Muscle layer of duodenum (tissue), 2 donors: ENCODE measurements around the gene RAB11B.
"Not testable (repeated sequence)": the region's sequence is repeated elsewhere in the genome, so short reads cannot be mapped to it uniquely, and the experiment has no call there.

Source experiments
- H3K27ac ChIP-seq: one replicate; pipeline ENCODE4 v1.7.0; 2013; ENCODE audit warnings: mild to moderate bottlenecking, low read length
- H3K27me3 ChIP-seq: one replicate; pipeline ENCODE4 v1.7.0; 2013; ENCODE audit warnings: low read depth, mild to moderate bottlenecking, control low read depth, low read length
- H3K36me3 ChIP-seq, 2 donors: one replicate each; pipeline ENCODE4 v1.7.0; 2013; ENCODE audit warnings: low read length in 2 of 2, control low read depth in 1 of 2, mild to moderate bottlenecking in 1 of 2; ENCODE audit not compliant: insufficient read depth in 2 of 2, control insufficient read depth in 1 of 2
- H3K4me1 ChIP-seq, 2 donors: one replicate each; pipeline ENCODE4 v1.7.0; 2013; ENCODE audit warnings: low read length in 2 of 2, mild to moderate bottlenecking in 2 of 2, control low read depth in 1 of 2, moderate library complexity in 1 of 2; ENCODE audit not compliant: insufficient read depth in 2 of 2, control insufficient read depth in 1 of 2
- H3K4me3 ChIP-seq, 2 donors: one replicate each; pipeline ENCODE4 v1.7.0; 2013; ENCODE audit warnings: low read length in 2 of 2, low read depth in 1 of 2, mild to moderate bottlenecking in 1 of 2
- H3K9me3 ChIP-seq, 2 donors: one replicate each; pipeline ENCODE4 v1.7.0; 2013; ENCODE audit warnings: low read length in 2 of 2, control low read depth in 1 of 2, mild to moderate bottlenecking in 1 of 2; ENCODE audit not compliant: control insufficient read depth in 1 of 2
- donor health status: healthy.

Gene RAB11B

GRCh38 chr19:8398311-8398771, 8.2 kb downstream of the RAB11B start:
- Histone ChIP-seq H3K4me1 (peaks cover 0 to 39% of the 10 kb centered on the region in 2 donors), H3K36me3 (peaks cover 11 to 23% of the 10 kb centered on the region in 2 donors), H3K4me3 (no peak overlapping the region), H3K27ac (no peak overlapping the region), H3K9me3 (no peaks in the 10 kb centered on the region), H3K27me3 (no peaks in the 10 kb centered on the region)

GRCh38 chr19:8399681-8400188, 9.6 kb downstream of the RAB11B start:
- Histone ChIP-seq H3K4me1 (peaks cover 0 to 33% of the 10 kb centered on the region in 2 donors), H3K36me3 (peaks cover 11 to 32% of the 10 kb centered on the region in 2 donors), H3K27ac (no peak overlapping the region)

GRCh38 chr19:8401981-8402411, 11.8 kb downstream of the RAB11B start:
- Histone ChIP-seq H3K27ac (no peak overlapping the region), H3K9me3 (no peaks in the 10 kb centered on the region), H3K27me3 (no peaks in the 10 kb centered on the region), H3K4me1 (peaks cover 0 to 23% of the 10 kb centered on the region in 2 donors), H3K36me3 (peaks cover 11 to 36% of the 10 kb centered on the region in 2 donors), H3K4me3 (no peak overlapping the region)

More at GRCh38 chr19:8399681-8400188, 9.6 kb downstream of the RAB11B start:
- Histone ChIP-seq H3K4me3 (no peak overlapping the region), H3K27me3 (no peaks in the 10 kb centered on the region), H3K9me3 (no peaks in the 10 kb centered on the region)

GRCh38 chr19:8403098-8403819, 13.1 kb downstream of the RAB11B start:
- peak overlapping the region in 1 of 2 donors; percentile 51 for H3K4me3 ChIP-seq
- peaks cover 0 to 11% of the 10 kb centered on the region in 2 donors for H3K4me1 ChIP-seq
- H3K36me3 ChIP-seq: peaks cover 11 to 36% of the 10 kb centered on the region in 2 donors
- no peaks in the 10 kb centered on the region for H3K27me3 ChIP-seq
- H3K9me3 ChIP-seq: no peaks in the 10 kb centered on the region
- no peak overlapping the region for H3K27ac ChIP-seq

- Histone ChIP-seq H3K4me1 (peaks cover 0 to 8% of the 10 kb centered on the region in 2 donors), H3K36me3 (peaks cover 11 to 36% of the 10 kb centered on the region in 2 donors), H3K4me3 (peak overlapping the region in 1 of 2 donors; percentile 51), H3K27ac (no peak overlapping the region), H3K9me3 (no peaks in the 10 kb centered on the region), H3K27me3 (no peaks in the 10 kb centered on the region)
Measured at GRCh38 chr19:8403820-8404109, 13.6 kb downstream of the RAB11B start.

- no peaks in the 10 kb centered on the region for H3K27me3 ChIP-seq
- H3K27ac ChIP-seq: no peak overlapping the region
- peaks cover 0 to 8% of the 10 kb centered on the region in 2 donors for H3K4me1 ChIP-seq
- peaks cover 11 to 30% of the 10 kb centered on the region in 2 donors for H3K36me3 ChIP-seq
- H3K4me3 ChIP-seq: peak overlapping the region in 1 of 2 donors; percentile 51
- no peaks in the 10 kb centered on the region for H3K9me3 ChIP-seq
Measured at GRCh38 chr19:8404391-8405151, 14.4 kb downstream of the RAB11B start.

GRCh38 chr19:8410718-8411117, 20.6 kb downstream of the RAB11B start:
- H3K4me1 ChIP-seq: peaks cover 4 to 23% of the 10 kb centered on the region in 2 donors
- H3K27ac ChIP-seq, H3K4me3 ChIP-seq, H3K36me3 ChIP-seq, H3K9me3 ChIP-seq, H3K27me3 ChIP-seq: not testable (repeated sequence)

- Histone ChIP-seq H3K27ac (no peak within 1 kb of the TSS), H3K4me1 (peaks cover 5 to 37% of the 10 kb centered on the region in 2 donors), H3K36me3 (no peaks in the 10 kb centered on the region), H3K9me3 (no peaks in the 10 kb centered on the region), H3K4me3 (peak within 1 kb of the TSS; percentile 81 to 86), H3K27me3 (no peaks in the 10 kb centered on the region)
Measured at GRCh38 chr19:8412783-8413628, 22.8 kb downstream of the RAB11B start, which contains the start of gene MARCHF2. Gene MARCHF2 (plus strand): TSS chr19:8413305. CDS start chr19:8421841, 8,536 bp downstream.

- Histone ChIP-seq H3K4me3 (peak overlapping the region; percentile 81 to 86), H3K36me3 (no peaks in the 10 kb centered on the region), H3K9me3 (no peaks in the 10 kb centered on the region), H3K27me3 (no peaks in the 10 kb centered on the region), H3K4me1 (peaks cover 8 to 43% of the 10 kb centered on the region in 2 donors), H3K27ac (no peak overlapping the region)
Measured at GRCh38 chr19:8413629-8413995, 23.5 kb downstream of the RAB11B start.

- Histone ChIP-seq H3K36me3 (peaks cover 0 to 3% of the 10 kb centered on the region in 2 donors), H3K9me3 (no peaks in the 10 kb centered on the region), H3K4me3 (no peak overlapping the region), H3K27me3 (no peaks in the 10 kb centered on the region), H3K4me1 (peaks cover 8 to 43% of the 10 kb centered on the region in 2 donors), H3K27ac (peak overlapping the region; percentile 39)
Measured at GRCh38 chr19:8416796-8417195, 26.6 kb downstream of the RAB11B start.
